Activated CD8-positive, alpha-beta memory T cell treated with anti-CD3 and anti-CD28 coated beads for 24 hours (primary cell): ENCODE data around the gene CPB1.
"Not testable (repeated sequence)": the region's sequence is repeated elsewhere in the genome, so short reads cannot be mapped to it uniquely, and the experiment has no call there.

Experiments
- DNase-seq: peaks from one replicate; pipeline ENCODE4 v3.0.0-alpha.2; 2020

Gene CPB1

GRCh38 chr3:148827585-148827984, at the start of gene CPB1:
Gene CPB1 (plus strand): TSS chr3:148827811. CDS start chr3:148827824, 13 bp downstream.
- no peak for DNase-seq

DNA sequence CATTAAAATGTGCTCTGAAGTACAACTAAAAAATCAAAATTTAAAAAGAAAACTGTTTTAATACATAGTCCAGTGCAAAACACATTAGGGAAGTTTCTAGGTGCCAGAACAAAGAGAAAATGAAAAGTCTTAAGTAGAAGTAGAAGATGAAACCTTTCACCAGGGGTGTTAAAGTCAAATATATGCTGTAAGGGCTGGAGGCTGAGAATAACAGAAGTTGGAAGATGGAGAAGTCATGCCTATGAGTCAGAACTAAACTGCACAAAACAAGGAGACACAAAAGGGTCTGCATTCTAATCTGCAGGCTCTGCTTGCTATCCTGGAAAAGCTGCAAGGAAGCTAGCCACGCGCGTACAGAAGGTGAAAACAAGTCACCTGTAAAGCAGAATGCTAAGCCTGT, 48.7 kb upstream of the CPB1 start:
- no peak for DNase-seq

- DNase-seq: not testable (repeated sequence)
These were observed 42.6 kb upstream of the CPB1 start for GRCh38 chr3:148785026-148785425.

DNA sequence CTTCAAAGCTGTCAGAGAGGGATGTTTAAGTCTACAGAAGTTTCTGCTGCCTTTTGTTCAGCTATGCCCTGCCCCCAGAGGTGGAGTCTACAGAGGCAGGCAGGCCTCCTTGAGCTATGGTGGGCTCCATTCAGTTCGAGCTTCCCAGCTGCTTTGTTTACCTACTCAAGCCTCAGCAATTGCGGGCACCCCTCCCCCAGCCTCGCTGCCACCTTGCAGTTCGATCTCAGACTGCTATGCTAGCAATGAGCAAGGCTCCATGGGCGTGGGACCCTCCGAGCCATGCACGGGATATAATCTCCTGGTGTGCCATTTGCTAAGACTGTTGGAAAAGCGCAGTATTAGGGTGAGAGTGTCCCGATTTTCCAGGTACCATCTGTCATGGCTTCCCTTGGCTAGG, 41.5 kb upstream of the CPB1 start:
- DNase-seq: not testable (repeated sequence)

GRCh38 chr3:148789146-148789545, 38.5 kb upstream of the CPB1 start:
- DNase-seq: no peak

- no peak for DNase-seq
These were observed 37.7 kb upstream of the CPB1 start for GRCh38 chr3:148789906-148790305.

DNA sequence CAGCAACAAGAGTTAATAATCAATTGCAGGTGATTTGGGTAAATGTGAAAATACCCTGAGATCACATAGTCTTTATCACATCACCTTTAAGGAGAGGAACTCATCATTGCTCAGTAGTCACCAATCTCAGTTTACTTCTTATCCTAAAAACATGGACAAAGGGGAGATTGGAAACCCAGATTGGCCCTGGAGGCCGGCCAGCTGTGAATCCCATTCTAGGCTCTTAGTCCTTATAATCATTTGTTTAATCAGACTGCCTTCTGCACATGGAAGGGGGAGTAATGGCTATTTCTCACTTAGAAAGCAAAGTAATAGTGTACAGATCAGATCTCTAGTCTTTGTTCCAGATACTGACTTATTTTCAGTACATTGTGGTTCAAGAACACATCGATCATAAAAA, 37.2 kb upstream of the CPB1 start:
- no peak for DNase-seq

- DNase-seq: no peak
These were observed 36.5 kb upstream of the CPB1 start for GRCh38 chr3:148790851-148791735.

DNA sequence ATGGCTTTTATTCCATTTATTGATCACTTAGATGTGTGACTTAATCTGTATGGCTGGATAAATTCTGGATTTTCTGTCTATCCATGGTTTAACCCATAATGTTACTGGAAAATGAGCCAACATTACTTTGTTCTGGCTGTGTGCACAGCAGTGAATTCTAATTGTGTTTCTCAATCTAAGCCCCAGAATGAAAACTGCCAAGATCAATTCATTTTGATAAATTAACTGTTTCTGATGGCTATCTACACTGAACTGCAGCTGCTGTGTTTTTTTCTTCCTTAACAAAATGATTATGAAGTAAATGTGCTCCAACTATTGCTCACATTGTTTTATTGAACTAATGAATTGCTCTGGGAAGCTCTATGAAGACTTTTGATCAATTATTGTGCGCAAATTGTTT, 35.7 kb upstream of the CPB1 start:
- no peak for DNase-seq

DNA sequence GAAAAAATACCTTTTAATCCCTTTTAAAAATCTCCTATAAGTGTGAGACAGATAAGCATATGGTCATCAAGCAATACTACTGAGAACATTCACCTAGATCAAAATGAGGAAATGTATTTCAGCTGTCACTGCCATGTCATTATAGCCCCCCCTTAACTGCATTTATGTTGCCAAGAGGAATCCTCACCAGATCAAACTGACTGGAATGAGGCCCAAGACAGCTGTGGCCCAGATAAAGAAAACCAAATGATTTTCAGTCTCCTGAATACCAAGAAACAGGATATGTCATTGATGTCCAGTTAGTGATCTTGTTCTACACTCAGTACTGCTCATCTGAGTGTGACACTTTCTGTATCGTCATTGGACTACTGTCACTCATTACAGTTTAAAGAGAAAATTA, 35.1 kb upstream of the CPB1 start:
- no peak for DNase-seq

GRCh38 chr3:148796799-148797198, 30.8 kb upstream of the CPB1 start:
- DNase-seq: no peak

DNA sequence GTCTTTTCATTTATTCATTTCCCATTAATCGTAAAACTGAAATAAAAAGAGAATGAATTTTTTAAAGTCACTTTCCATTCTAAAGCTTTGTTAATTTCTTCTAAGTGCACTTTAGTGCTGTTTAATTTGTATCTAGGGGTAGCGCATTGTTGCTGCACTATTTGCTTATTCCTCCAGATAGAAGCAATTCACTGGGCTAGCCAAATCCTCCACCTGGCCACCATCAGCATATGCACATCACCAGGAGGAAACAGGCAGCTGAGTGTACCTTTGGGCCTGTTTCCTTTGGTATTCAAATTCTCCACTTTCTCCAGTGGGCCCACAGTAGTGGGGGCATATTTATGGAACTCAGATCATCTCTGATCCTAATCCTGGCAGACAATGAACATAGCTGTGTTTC, 29.8 kb upstream of the CPB1 start:
- no peak for DNase-seq

DNA sequence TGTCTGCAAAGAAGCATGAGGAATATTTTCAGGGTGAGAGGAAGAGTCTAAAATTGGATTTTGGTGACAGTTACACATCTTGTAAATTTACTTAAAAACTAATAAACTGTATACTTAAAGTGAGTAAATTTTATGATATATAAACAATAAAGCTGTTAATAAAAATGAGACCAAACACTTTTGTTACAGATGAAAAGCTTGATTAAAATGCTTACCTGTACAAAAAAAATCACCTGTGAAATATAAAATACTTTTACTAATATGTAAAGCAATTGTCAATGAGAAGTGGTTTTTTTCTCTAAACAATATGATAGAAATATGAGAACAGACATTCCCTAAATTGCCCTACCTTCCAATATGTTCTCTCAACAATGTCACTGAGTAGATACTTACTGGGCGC, 27.2 kb upstream of the CPB1 start:
- no peak for DNase-seq

DNA sequence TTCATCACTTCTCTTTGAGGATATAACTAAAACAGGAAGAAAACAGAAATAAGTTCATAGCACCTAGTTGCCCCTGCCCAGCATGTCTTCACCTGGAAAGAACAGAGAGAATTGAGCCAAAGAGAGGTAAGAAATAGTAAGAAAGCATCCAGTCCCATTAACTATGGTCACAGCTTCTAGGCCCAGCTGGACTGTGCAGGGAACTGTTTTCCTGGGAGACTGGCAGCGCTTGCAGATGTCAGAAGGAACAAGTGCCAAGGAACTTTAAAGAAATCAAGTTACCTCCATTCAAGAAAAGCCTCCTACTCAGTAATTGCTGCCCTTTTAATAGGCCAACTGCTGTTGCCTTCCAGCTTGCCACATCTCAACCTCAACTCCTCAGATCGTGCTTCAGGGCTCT, 17.8 kb upstream of the CPB1 start:
- DNase-seq: no peak

- no peak for DNase-seq
These were observed 12.1 kb upstream of the CPB1 start for GRCh38 chr3:148815316-148816110.

DNA sequence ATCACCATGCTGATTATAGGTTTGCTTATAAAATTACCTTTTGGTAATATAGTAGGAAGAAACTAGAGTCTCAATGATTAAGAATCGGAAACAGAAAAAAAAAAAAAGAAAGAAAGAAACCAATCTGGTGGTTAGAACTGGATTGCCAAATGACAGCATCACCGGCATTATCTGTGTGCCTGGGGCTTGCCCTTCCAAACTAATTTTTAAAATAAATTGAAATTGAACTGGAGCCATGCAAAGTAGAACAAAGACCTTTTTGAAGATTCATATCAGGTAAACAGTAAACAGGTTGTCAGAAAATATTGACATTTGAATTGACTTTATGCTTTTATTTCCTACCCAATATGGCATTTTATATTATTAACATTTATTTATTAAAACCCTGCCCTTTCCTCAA, 11.2 kb upstream of the CPB1 start:
- no peak for DNase-seq

DNA sequence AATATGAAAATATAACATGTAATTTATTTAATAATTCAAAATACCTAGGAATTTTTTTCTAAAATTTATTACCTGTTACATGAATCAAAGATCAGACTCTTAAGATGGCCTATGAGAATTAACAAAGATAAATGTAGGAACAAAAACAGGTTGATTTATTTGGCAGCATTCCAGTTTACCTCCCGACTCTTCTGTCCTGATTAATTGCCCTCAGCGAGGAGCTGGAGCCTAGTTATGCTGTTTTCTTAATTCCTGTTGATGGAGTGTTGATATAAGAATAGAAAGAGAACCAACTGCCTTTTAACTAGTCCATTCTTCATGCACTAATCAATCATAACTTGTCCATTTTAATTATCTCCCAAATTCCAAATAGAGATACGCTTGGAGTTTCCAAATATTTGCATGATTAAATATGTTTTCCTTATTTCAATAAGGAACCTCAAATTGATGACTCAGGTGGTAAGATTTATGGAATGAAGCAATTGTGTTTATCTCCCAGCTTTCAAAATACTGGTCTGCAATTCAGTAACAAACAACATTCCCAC, 10.6 kb upstream of the CPB1 start:
- DNase-seq: no peak

DNA sequence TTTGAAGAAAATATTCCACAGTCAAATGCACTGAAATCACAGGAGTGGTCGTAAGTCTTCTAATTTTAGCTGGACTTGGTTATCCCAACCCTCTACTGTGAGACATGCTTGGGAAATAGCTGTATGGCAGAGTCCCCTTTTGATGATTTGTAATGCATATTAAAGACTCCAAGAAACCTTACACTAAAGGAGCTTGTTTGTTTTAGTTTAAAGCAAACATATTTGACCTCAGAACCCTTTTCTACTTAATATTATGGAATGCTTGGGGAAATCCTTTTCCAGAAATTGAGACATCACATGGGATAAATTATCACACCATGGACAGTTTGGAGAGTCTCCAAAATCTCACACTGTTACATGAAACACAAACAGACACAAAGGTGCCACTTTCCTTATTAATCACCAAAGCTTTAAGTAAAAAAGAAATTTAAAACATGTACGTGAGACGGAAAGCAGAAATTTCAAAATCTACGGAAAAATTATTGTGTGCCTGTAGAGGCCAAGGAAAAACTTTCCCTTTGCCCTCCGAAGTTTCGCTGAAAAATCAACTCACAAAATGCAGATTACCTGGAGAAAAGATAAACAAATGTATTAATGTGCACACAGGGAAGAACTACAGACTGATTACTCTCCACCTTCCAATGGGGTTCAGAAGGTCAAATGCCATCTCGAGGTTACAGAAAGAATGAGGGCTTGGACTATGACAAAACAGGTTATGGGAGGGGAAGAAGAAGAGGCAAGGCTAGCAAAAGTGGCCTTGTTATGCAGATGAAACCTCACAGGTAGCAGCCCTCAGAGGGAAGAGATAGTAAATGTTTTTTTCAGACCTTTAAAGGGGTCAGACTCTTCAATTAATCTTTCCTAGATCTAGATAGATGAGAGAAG, 7.0 kb upstream of the CPB1 start:
- DNase-seq: no peak

DNA sequence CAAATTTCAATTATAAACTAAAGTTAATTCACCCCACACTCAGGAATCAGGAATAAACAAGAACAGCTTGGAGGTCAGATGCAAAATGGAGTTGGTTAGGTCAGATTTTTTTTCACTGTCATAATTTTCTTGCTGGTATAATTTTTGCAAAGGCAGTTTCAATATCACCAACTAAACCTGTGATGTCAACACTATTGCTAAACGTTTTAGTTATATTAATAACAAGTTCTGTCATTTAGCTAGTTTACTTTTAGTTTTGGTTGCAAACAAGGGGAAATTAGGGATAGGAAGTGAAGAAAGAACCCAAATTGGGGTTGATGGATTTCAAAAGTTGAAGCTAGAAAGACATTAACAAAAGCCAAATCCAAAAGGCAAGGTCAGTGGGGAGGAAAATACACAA, 4.6 kb upstream of the CPB1 start:
- no peak for DNase-seq

DNA sequence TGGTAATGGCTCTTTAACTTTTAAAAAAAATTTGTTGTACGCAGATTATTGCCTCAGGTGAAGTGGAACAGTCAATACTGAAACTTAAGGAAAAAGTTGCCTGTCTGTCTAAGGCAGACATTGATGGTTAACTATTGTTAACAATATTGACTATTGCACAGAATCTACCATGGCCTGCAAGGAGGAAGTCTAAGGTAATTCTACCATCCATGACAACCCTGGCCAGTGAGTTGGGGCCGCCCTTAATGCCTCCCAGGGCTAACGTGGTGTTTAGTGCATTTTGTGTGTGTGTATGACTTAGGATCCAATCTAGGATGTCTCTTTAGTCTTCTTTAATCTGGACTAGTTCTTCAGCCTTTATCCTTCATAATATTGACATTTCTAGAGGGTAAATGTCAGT, 2.1 kb upstream of the CPB1 start:
- no peak for DNase-seq

DNA sequence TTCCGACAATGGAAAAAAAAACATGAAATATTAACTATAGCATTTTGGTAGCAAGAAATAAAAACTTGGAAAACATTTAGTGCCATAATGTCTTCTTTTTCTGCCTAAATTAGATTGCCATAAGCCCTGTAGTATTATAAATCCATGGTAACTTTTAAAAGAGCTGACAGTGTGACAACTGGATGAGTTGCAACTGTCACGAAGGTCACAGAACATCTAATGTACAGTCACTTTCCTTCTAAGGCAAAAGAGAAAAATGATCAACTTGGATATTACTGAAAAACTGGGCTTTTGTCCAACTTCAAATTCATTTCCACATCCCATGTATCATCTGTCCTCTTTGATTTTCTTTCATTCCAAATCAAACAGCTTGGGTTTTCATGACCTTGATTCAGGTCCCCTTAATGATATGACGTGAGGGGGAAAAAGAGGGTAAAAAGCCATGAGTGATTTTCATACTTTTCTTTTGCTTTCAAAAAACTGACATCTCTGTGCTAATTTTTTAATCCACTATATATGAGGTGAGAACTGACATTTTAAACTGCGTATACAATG, 602 bp downstream of the CPB1 start:
- no peak for DNase-seq

DNA sequence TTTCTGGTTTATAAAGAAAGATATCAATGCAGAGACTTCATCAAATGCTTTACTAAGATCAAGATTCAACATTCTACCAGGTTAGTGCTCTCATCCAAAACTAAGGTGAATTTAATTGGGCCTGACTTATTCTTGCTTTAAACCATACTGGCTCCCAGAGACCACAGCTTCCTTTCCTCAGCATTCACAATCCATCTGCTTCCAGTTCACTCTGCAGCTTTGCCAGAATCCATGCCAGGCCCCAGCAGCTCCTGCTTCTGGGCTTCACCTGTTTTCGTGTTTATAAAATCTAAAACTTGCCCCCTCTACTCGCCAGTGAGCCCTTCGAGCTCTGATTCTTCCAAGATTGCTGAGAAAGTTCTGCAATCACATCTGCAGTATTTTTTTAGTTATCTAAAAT, 2.3 kb downstream of the CPB1 start:
- DNase-seq: no peak

DNA sequence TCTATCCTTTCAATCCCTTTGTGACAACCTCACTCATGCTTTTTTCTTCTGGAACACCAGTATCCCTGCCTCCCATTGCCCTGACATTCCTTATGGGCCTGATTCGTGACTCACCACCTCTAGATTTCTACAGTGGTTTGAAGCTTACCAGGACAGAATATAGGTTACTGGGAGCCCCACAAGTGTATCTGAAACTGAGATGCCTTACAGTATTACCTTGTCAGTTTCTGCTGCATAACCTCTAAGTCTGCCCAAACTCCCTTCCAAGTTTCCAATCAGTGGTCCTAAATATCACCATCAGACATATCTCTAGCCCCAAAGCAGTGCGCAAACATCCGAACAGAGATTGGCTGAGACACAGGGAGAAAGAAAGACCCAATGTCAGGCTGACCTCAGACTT, 5.6 kb downstream of the CPB1 start:
- no peak for DNase-seq
